NCI-H1417 treated with DMSO at 0.1 percent for 48 hours (cell line): ENCODE data around the gene MED17.
A peak's percentile ranks its signal among the peaks of the same experiment; 100 is the strongest.
"Not testable (repeated sequence)": the region's sequence is repeated elsewhere in the genome, so short reads cannot be mapped to it uniquely, and the experiment has no call there.

ENCODE experiments used
- DNase-seq: peaks from one replicate; lab custom pipeline; 2025; lab: John Stamatoyannopoulos, UW

MED17 gene

GRCh38 chr11:93784145-93784934 lies at the start of gene MED17:
TSS of gene MED17 (plus strand) at chr11:93784282. CDS start at chr11:93784514, 232 bp downstream.
- peak; percentile 72 for DNase-seq

DNA sequence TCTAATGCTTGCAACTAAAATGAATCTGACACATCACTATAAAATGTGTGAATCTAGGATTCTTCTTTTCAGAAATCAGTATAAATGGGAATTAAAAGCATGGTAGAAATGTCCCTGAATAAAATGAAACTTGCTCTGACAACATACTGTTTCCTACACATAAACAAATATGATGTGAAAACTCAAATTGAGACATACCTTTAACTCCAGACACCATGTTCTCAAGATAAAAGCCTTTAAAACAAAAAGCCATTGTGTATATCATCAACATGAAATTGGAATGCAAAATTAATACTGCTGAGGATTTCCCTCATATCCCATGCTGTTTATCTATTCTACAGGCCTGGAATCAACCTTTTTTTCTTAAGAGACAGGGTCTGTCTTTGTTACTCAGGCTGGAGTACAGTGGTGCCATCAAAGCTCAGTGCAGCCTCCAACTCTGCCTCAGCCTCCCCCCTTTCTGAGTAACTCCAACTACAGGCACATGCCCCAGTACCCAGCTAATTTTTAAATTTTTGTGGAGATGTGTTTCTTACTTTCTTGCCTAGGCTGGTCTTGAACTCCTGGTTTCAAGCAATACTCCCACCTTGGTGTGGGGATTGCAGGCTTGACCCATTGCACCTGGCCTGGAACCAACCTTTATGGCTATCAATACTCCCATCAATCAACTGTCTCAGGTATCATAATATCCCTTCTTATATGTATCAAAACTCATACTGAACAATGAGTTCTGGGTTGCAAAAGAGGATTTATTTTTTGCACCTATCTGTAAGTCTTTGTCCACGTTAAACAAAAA lies 49.5 kb upstream of the MED17 start:
- DNase-seq = no peak

DNA sequence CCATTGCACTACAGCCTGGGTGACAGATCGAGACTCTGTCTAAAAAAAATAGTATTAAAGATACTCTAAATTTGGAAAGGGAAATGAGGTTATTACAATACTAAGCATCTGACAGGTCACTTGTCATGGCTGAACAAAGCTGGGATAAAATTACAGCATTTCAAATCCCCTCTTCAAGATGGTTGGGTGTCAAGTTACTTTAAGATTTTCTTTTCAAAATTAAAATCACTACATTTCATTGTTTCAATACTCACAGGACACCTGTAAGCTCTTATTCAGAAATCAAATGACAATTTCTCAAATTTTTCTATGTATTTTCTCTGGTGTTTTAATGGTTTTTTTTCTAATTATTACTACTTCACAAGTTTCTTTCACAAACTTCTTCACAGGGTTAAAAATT lies 48.5 kb upstream of the MED17 start:
- DNase-seq = no peak

- no peak for DNase-seq
Measured at GRCh38 chr11:93736129-93736528, 48.0 kb upstream of the MED17 start.

GRCh38 chr11:93737904-93738612 lies 46.0 kb upstream of the MED17 start:
- DNase-seq = no peak

DNA sequence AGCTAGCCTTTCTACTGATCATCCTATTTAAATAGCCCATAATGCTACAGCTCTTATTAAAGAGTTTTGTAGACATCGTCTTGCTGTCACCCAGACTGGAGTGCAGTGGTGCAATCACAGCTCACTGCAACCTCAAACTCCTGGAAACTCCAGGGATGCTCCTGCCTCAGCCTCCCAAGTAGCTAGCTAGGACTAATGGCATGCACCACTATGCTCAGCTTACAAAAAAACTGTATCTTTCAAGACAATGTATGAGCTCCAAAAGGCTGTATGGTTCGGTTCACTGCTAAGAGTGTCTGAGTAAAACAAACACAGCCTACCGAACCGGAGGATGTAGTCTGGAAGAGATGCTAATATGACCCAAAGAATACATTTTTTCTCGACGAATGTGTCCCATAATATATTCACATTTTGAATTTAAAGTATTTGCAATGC lies 45.4 kb upstream of the MED17 start:
- no peak for DNase-seq

DNA sequence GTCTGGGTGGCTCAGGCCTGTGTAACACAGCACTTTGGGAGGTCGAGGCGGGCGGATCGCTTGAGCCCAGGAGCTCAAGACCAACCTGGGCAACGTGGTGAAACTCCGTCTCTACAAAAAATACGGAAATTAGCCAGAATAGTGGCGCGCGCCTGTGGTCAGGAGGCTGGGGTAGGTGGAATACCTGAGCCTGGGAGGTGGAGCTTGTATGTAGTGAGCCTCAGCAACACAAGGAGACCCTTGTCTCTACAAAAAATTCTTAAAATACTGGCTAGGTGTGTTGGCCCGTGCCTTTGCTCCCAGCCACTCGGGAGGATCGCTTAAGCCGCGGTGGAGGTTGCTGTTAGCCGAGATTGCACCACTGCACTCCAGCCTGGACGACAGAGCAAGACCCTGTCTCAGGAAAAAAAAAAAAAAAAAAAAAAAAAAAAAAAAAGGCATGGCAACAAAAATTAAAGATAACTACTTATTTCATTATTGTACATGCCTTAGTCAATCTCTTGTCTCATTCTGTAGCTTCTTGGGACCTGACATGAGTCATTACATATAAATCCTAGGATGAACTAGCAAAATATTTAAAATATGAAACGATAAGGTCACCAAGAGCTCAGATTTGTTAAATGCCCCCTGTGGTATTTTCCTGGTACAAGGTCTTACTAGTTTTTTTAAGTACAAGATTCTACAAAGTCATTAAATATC lies 43.9 kb upstream of the MED17 start:
- no peak for DNase-seq

GRCh38 chr11:93740730-93741093 lies 43.4 kb upstream of the MED17 start:
- DNase-seq = peak; percentile 26

DNA sequence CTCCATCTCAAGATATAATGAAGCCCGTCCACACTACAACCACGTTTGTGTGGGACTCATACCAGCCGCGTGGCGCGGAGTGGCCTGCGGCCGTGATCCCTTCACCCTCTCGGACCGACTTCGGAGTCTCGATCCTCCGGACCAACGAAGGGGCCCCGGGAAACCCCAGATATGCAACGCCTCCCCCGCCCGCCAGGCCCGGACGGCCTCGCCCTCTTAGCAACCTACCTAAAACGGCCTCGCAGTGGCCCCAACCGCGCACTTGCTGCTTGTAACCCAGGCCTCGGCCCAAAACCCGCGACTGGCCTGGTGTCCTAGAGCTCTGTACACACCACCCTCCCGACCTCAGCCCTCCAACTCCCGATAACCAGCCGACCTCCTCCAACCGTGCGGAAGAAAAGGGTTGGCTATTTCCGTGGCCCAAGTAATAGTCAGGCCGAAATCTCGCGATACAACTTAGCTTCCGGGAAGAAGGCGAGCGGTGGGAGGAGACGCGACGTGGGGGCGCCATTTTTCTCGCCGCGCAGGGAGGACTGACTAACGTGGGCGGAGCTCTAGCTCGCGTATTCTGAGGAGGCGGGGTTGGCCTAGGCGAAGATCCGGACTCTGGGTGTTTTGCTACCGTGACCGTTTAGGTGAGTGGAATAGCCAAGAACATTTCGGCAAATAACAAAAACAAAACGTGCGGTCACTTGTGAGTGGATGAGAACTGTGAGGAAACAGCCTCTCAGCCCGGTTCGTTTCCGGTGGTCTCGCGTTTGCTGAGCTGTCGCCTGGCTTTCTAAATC lies 42.8 kb upstream of the MED17 start, which contains the start of the genes C11orf54 and TAF1D:
TSS of gene C11orf54 (plus strand) at position 579 of the 788 bp plus-strand sequence. CDS start 5,722 bp downstream, outside the sequence.
TSS of gene TAF1D (minus strand) at position 402 of the 788 bp plus-strand sequence. CDS start 2,191 bp downstream, outside the sequence.
- DNase-seq = peak; percentile 97

DNA sequence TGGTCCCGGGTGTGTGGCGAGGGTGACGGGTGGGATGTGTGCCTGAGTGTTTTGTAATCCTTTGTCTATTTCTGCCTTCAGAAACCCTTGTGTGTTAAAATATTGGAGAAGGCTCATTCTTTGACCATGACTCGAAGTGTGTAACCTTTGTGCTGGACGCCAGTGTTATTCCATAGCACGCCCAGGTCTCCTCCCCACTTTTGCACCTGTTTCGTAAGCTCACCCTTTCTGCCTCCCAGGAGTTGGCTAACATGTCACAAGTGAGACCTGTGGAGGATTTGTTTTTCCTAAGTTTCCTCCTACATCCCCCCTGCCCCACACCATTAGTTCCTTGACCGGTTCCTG lies 42.2 kb upstream of the MED17 start:
- DNase-seq = no peak

DNA sequence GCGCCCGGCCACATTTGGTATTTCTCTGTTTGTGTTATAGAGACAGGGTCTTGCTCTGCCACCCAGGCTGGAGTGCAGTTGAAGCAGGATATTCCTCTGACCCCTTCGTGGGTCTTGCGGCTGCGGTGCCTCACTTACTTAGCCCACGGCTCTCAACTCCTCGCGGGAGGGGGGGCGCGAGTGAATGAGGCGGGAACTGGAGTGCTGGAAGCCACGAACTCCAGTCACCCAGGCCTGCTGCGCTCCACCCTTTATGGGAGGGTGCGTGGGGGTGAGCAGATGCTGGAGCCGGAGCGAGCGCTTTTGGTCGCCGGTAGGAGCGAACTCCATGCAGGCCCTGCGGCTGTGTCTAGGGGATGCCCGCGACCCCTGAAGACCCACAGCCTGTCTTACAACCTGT lies 40.8 kb upstream of the MED17 start:
- DNase-seq = no peak

DNA sequence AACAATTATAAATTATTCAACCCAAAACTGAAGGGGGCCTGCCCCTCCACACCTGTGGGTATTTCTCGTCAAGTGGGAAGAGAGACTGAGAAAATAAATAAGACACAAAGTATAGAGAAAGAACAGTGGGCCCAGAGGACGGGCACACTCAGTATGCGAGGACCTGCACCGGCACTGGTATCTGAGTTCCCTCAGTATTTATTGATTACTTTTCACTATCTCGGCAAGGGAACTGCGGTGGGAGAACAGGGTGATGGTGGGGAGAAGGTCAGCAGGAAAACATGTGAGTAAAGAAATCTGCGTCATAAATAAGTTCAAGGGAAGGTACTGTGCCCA lies 39.4 kb upstream of the MED17 start:
- no peak for DNase-seq

GRCh38 chr11:93745005-93745755 lies 38.9 kb upstream of the MED17 start:
- not testable (repeated sequence) for DNase-seq

- no peak for DNase-seq
Measured at GRCh38 chr11:93746101-93746500, 38.0 kb upstream of the MED17 start.

- DNase-seq = no peak
Measured at GRCh38 chr11:93747122-93747521, 37.0 kb upstream of the MED17 start.

GRCh38 chr11:93751001-93751400 lies 33.1 kb upstream of the MED17 start:
- DNase-seq = no peak

- DNase-seq = no peak
Measured at GRCh38 chr11:93753241-93753640, 30.8 kb upstream of the MED17 start.

- DNase-seq = no peak
Measured at GRCh38 chr11:93756748-93757147, 27.3 kb upstream of the MED17 start.

DNA sequence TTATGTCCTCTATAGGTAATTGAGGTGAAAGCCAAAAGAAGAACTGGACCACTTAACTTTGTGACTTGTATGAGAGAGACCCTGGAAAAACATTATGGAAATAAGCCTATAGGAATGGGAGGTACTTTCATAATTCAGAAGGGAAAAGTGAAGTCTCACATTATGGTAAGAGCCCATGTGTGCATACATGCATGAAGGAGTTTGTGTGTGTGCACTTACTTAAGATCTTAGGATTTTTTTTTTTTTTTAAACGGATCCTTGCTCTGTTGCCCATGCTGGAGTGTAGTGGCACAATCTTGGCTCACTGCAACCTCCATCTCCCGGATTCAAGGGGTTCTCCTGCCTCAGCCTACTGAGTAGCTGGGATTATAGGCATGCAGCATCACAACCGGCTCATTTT lies 26.8 kb upstream of the MED17 start:
- no peak for DNase-seq
